Measurements from ENCODE around the gene PLD1.

PLD1 gene

DNA sequence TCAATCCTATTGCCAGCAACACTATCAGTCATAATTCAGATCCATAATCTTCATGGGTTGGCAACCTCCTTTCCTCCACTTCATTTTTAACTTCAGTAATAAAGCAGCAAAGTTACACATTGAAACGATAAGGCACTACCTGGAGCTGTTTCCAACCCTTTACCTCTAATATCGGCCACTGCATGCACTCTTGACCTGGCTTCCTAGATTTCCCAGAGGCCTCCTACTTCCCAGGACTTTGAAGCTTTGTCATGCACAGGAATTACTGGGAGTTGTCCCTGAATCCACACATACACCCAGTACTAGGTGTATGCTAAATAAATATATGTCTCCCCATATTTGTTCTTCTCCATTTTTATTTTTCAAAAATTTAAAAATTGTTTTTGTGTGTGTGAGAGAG is 126.1 kb downstream of the PLD1 start:
- TF ChIP-seq, protein P1, sequence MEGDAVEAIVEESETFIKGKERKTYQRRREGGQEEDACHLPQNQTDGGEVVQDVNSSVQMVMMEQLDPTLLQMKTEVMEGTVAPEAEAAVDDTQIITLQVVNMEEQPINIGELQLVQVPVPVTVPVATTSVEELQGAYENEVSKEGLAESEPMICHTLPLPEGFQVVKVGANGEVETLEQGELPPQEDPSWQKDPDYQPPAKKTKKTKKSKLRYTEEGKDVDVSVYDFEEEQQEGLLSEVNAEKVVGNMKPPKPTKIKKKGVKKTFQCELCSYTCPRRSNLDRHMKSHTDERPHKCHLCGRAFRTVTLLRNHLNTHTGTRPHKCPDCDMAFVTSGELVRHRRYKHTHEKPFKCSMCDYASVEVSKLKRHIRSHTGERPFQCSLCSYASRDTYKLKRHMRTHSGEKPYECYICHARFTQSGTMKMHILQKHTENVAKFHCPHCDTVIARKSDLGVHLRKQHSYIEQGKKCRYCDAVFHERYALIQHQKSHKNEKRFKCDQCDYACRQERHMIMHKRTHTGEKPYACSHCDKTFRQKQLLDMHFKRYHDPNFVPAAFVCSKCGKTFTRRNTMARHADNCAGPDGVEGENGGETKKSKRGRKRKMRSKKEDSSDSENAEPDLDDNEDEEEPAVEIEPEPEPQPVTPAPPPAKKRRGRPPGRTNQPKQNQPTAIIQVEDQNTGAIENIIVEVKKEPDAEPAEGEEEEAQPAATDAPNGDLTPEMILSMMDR (IDR thresholded peaks at IDR 0.05; ENCODE audit: borderline replicate concordance, control extremely low read depth, extremely low read depth, insufficient read depth, missing control alignments), result no peak
- no peak for DNase-seq (ENCODE audit: low spot score)
- in situ Hi-C loops (cut with MboI; ENCODE audit: low sequenced_read_pairs, unreplicated experiment), result no loop called here

DNA sequence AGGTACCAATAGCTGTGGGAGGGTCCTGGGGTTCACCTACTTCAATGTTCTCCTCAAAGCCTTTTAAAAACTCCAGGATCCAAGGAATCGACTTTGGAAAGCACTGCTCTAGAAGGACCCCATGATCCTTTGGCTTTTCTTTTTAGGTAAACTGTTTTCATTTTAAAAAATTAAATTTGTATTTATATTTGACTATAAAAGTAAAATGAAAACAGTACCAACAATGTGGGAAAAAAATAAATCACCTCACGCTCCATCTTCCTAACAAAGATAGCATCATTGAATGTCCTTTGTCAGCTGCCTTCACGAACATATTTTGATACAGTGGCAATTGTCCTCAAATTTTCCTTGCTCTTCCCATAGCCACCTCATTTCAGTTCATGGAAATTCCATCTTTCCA is 127.5 kb downstream of the PLD1 start:
- in situ Hi-C loops (cut with MboI; ENCODE audit: low sequenced_read_pairs, unreplicated experiment), result no loop called here
- TF ChIP-seq, protein P1 (IDR thresholded peaks at IDR 0.05; ENCODE audit: borderline replicate concordance, control extremely low read depth, extremely low read depth, insufficient read depth, missing control alignments), result no peak
- no peak for DNase-seq (ENCODE audit: low spot score)

DNA sequence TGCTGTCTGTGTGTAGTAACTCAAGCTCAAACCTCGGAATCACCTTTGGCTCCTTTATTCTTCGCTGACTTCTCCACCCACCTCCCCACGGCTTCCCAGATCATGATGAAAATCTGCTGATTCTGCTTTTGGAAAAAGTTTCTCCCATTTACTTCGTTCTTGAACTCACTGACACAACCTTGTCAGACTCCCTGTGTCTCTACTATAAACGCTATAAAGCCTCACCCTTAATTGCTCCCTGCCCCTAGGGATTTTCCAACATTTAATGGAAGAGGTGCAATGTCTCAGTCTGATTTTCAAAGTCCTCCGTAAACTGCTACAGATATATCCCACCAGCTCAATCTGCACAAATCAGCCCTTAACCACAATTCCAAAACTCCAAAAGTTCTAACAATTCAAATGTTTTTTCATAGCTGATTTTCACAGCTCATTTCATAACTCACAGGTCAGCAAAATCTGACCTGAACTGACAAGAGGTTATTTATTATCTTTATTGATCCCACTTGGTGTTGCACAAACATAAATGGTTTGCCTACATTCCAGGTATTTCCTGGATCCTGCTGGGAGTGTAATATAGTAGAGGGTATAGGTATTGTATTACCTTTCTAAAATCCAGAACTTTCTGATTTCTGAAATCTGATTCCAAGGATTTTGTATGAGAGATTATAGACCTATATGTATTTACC is 129.4 kb downstream of the PLD1 start:
- no peak for DNase-seq (ENCODE audit: low spot score)
- in situ Hi-C loops (cut with MboI; ENCODE audit: low sequenced_read_pairs, unreplicated experiment), result no loop called here
- TF ChIP-seq, protein P1 (IDR thresholded peaks at IDR 0.05; ENCODE audit: borderline replicate concordance, control extremely low read depth, extremely low read depth, insufficient read depth, missing control alignments), result no peak

DNA sequence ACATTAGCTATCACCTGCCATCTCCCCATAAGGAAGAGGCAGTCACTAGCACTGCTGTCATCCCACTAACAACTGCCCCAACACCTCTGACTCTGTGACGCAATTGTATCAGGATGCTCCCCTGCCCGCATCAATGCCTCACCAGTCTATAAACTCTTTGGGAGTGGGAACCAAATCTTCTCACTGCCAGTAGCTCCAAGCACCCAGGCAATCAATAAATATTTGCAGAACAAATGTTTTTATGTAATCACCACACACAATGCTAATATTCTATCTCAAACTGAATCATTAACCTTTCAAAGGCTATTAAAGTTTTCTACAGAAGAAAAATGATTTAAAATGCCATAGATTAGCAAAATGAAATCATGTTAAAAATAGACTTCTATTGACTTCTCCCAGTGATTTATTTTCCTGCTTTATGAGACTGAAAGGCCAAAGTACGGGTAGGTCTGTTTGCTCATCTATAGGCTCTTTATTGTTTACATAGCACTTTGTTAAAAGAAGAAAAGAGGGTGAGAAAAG is 131.3 kb downstream of the PLD1 start:
- no peak for DNase-seq (ENCODE audit: low spot score)
- TF ChIP-seq, protein P1 (IDR thresholded peaks at IDR 0.05; ENCODE audit: borderline replicate concordance, control extremely low read depth, extremely low read depth, insufficient read depth, missing control alignments), result no peak
- in situ Hi-C loops (cut with MboI; ENCODE audit: low sequenced_read_pairs, unreplicated experiment), result no loop called here

DNA sequence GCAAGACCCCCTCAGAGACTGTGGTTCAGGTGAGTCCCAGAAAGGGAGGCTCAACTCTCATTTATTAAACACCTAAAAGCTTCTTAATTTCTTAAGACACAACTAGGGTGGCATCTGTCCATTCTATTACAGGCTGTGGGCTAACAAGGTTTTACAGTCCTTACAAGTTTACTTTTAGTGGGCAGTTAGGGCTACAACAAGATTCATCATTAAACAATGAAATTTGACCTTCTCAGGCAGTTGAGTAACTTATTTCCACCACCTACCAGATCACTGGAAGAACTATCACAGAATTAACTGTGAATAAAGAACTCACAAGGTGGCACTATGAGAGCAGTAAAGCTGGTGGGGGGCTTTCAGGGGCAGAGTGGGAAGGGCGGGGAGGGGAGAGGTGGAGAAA is 132.6 kb downstream of the PLD1 start:
- TF ChIP-seq, protein P1 (IDR thresholded peaks at IDR 0.05; ENCODE audit: borderline replicate concordance, control extremely low read depth, extremely low read depth, insufficient read depth, missing control alignments), result no peak
- in situ Hi-C loops (cut with MboI; ENCODE audit: low sequenced_read_pairs, unreplicated experiment), result no loop called here
- DNase-seq (ENCODE audit: low spot score), result no peak

DNA sequence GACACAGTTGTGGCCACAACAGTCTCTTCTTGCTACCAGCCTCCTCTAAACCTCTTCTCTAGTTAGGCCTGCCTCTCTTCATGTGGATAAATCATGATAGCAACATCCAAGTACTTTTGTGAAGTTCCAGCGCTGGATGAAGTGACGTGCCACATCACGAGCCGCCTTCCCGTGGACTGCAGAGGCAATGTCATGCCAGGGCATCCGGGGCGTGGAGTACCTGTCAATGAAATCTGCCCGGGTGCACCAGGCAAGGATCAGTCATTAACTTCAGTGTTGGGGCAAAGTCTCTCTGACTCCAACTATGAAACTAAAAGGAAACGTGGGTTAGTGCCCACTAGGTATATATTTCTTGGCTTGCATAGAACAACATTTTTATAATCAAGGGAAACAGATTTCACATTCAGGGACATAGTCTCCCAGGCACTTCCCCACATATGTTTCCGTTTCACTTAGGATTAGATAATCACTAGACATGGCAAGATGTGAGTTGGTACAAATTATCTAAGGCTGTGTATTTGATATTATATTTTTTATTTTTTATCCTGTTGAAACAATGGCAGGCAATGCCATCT is 133.6 kb downstream of the PLD1 start:
- in situ Hi-C loops (cut with MboI; ENCODE audit: low sequenced_read_pairs, unreplicated experiment), result no loop called here
- TF ChIP-seq, protein P1 (IDR thresholded peaks at IDR 0.05; ENCODE audit: borderline replicate concordance, control extremely low read depth, extremely low read depth, insufficient read depth, missing control alignments), result no peak
- DNase-seq (ENCODE audit: low spot score), result no peak
